Esophagus (tissue), 2 donors: ENCODE data around the gene LSAMP. TPM values are rescaled to one million over a fixed set of nuclear protein-coding genes. Genes with fewer than 3 reads are reported as not detected.

Source experiments
- H3K27ac ChIP-seq, 2 donors: one replicate each; pipeline ENCODE4 v1.5.1; 2013; ENCODE audit warnings: low read depth in 2 of 2, mild to moderate bottlenecking in 2 of 2, inconsistent platforms in 1 of 2, low read length in 1 of 2, moderate library complexity in 1 of 2
- H3K27me3 ChIP-seq, 2 donors: one replicate each; pipeline ENCODE4 v1.6.1; 2013; ENCODE audit warnings: low read length in 2 of 2, control low read depth in 1 of 2, mild to moderate bottlenecking in 1 of 2; ENCODE audit not compliant: insufficient read depth in 2 of 2, control insufficient read depth in 1 of 2
- H3K36me3 ChIP-seq, 2 donors: one replicate each; pipeline ENCODE4 v1.6.1; 2013; ENCODE audit warnings: low read length in 1 of 2; ENCODE audit not compliant: control insufficient read depth in 2 of 2, insufficient read depth in 2 of 2
- H3K4me1 ChIP-seq, 2 donors: one replicate each; pipeline ENCODE4 v1.6.1; 2013; ENCODE audit warnings: low read length in 1 of 2; ENCODE audit not compliant: control insufficient read depth in 2 of 2, insufficient read depth in 2 of 2
- H3K4me3 ChIP-seq, 2 donors: one replicate each; pipeline ENCODE4 v1.5.1; 2013; ENCODE audit warnings: low read length in 2 of 2, mild to moderate bottlenecking in 2 of 2, low read depth in 1 of 2, moderate library complexity in 1 of 2
- H3K9me3 ChIP-seq, 2 donors: one replicate each; pipeline ENCODE4 v1.6.1; 2013; ENCODE audit warnings: mild to moderate bottlenecking in 2 of 2, low read depth in 1 of 2, low read length in 1 of 2, moderate library complexity in 1 of 2; ENCODE audit not compliant: control insufficient read depth in 2 of 2, insufficient read depth in 1 of 2
- WGBS, 2 donors: extraction: QIAGEN DNeasy Blood & Tissue Kit; methylation state at CpG; one replicate each; pipeline ENCODE4 v1.1.7; 2013; 5-methylcytosine and 5-hydroxymethylcytosine counted together
- polyA plus RNA-seq, 2 donors: library from polyadenylated mRNA; stranded (reverse); fragments of 200-250 nt; gene quantifications; one replicate each; pipeline ENCODE4 v1.2.3, GENCODE V29; 2013
- donor health status: healthy with polysubstance abuse.
- donor health status: Bipolar disorder and iron deficiency.

Gene LSAMP
- polyA plus RNA-seq, 2 donors: 0.10 to 0.16 TPM

- H3K9me3 ChIP-seq: no peaks in the 10 kb centered on the region
- H3K27me3 ChIP-seq: no peaks in the 10 kb centered on the region
- no peaks in the 10 kb centered on the region for H3K4me1 ChIP-seq
- 81 to 89% methylated on average over 1 of the region's 1 CpG for WGBS, 2 donors
- no peak overlapping the region for H3K27ac ChIP-seq
- no peak overlapping the region for H3K4me3 ChIP-seq
- no peaks in the 10 kb centered on the region for H3K36me3 ChIP-seq
These were observed 426.6 kb downstream of the LSAMP start for GRCh38 chr3:116018646-116019045.

- 65 to 66% methylated on average over 2 of the region's 2 CpGs for WGBS, 2 donors
- Histone ChIP-seq H3K9me3 (no peaks in the 10 kb centered on the region), H3K4me1 (no peaks in the 10 kb centered on the region), H3K36me3 (no peaks in the 10 kb centered on the region), H3K4me3 (no peak overlapping the region), H3K27ac (no peak overlapping the region), H3K27me3 (no peaks in the 10 kb centered on the region)
These were observed 429.4 kb downstream of the LSAMP start for GRCh38 chr3:116015931-116016330.

DNA sequence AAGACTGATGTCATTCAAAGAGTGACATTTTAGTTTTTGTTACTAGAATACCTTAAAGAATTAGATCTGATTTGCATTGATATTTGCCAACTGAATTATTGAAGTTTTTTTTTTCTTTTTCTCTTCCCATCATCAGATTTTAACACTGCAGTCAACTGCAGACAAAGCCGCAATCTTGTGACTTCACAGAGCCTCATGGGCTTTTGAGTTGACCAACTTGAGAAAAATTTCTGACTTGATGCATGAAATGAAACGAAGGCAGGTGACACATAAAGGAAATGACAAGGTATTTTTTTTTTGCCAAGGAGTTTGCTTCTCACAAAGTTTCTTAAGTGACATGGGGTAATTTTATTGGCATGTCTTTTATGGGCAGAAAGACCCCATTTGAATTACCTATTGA, 438.3 kb downstream of the LSAMP start:
- 73 to 88% methylated on average over 2 of the region's 2 CpGs for WGBS, 2 donors
- Histone ChIP-seq H3K27ac (no peak overlapping the region), H3K36me3 (no peaks in the 10 kb centered on the region), H3K4me3 (no peak overlapping the region), H3K4me1 (no peaks in the 10 kb centered on the region), H3K27me3 (no peaks in the 10 kb centered on the region), H3K9me3 (no peaks in the 10 kb centered on the region)

- H3K4me3 ChIP-seq: no peak overlapping the region
- no peaks in the 10 kb centered on the region for H3K27me3 ChIP-seq
- no peak overlapping the region for H3K27ac ChIP-seq
- no peaks in the 10 kb centered on the region for H3K9me3 ChIP-seq
- H3K36me3 ChIP-seq: no peaks in the 10 kb centered on the region
- WGBS, 2 donors: 35 to 40% methylated on average over 4 of the region's 4 CpGs
- no peaks in the 10 kb centered on the region for H3K4me1 ChIP-seq
These were observed 439.9 kb downstream of the LSAMP start for GRCh38 chr3:116005404-116005803.

DNA sequence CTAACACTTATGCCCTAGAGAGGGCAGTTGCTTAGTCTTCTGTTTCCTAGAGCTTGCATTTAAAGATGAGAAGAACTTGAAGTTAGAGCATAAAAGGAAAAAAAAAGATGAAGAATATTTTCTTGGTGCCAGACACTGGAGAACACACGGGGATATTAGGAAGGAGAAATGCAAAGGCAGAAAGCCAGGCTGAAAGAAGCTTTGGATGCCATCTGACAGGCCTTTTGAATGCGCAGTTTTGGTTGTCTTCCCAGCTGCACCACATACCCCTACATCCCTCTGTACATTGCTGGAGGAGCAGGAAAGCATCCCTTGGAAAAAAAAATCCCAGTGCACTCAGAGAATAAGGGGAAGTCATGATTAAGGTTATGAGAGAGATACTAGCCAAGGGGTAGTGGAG, 443.1 kb downstream of the LSAMP start:
- Histone ChIP-seq H3K27me3 (no peaks in the 10 kb centered on the region), H3K27ac (no peak overlapping the region), H3K4me1 (no peaks in the 10 kb centered on the region), H3K4me3 (no peak overlapping the region), H3K36me3 (no peaks in the 10 kb centered on the region), H3K9me3 (no peaks in the 10 kb centered on the region)
- WGBS, 2 donors: 63 to 65% methylated on average over 2 of the region's 2 CpGs

DNA sequence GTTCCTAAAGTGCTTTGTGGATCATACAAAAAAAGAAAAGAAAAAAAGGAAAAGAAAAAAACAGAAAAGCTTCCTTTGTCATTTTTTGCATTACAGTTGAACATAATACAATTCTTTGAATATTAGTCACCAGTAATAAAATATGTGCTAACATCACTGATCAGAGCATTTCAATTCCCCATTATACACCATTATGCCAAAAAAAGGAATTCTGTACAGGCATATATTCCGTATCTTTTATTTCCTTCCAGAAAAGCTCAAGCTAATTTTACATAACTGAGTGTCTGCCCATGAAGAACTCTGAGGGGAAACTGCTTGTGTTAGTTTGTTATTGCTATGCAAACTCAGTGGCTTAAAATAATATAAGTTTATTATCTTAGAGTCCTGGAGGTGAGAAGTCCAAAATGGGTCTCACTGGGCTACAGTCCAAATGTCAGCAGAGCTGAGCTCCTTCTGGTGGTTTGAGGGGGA, 444.1 kb downstream of the LSAMP start:
- Histone ChIP-seq H3K27ac (no peak overlapping the region), H3K27me3 (no peaks in the 10 kb centered on the region), H3K36me3 (no peaks in the 10 kb centered on the region), H3K4me1 (no peaks in the 10 kb centered on the region), H3K9me3 (no peaks in the 10 kb centered on the region), H3K4me3 (no peak overlapping the region)
- 57 to 61% methylated on average over 1 of the region's 1 CpG for WGBS, 2 donors

DNA sequence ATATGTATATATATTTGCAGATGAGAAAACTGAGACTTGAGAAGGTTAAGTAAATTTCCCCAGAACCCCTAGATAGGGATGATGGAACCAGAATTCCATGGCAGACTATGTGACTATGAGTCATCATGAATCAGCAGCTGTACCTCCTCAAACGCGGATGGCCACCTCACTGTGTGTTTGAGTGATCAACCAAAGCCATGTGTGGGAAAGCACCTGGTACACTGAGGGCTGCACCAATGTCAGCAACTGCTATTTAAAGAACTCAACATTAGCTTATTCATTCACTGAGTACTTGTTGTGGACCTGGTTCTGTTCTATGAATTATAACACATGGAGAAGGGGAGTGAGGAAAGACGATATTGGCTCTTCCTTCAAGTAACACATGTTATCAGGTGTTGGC, 445.0 kb downstream of the LSAMP start:
- no peaks in the 10 kb centered on the region for H3K9me3 ChIP-seq
- H3K27ac ChIP-seq: no peak overlapping the region
- WGBS, 2 donors: 39 to 58% methylated on average over 3 of the region's 3 CpGs
- H3K4me1 ChIP-seq: no peaks in the 10 kb centered on the region
- no peak overlapping the region for H3K4me3 ChIP-seq
- H3K36me3 ChIP-seq: no peaks in the 10 kb centered on the region
- H3K27me3 ChIP-seq: no peaks in the 10 kb centered on the region

DNA sequence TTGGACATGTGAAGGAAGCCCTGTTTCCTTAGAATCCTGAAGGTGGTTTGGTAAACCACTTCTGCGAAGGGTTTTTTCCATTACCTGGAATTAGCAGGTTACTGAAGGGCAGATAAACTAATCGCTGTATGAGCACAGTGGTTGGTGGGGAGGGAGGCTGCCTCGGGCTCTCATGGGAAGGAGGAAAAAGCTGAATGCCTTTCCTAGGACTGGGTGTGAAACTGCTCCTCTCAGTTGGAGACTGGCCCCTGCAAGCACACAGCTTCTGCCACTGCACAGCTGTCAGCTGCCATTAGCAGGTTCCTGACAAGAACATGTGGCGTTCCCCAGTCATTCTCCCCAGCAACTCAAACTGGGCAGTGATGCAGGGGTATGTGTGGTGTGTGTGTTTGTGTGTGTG, 445.7 kb downstream of the LSAMP start:
- 43 to 70% methylated on average over 4 of the region's 4 CpGs for WGBS, 2 donors

DNA sequence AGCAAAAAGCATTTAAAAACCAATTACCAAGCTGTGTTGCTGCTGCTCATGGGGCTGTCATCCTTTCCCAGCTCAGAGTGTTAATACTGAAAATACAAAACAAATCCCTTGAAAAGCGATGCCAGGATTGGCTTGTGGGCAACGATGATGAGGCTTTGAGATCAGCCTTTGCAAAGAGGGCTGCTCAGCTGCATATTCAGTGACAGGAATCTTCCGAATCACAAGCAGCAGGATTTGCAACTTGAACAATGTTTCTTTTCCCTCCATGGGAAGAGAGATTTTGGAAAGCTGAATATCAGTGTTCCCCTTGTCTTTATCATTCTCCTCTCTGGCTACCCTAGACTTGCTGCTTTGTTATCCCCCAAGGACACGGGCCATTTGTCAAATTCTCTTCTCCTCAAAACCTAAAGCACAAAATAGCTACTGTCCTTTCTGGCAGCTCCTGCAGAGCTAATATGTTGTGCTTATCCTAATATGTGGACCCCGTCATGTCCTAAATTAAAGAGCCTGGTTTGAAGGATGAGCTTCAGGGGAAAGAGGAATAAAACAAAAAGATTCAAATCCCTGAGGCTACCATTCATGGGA, 446.2 kb downstream of the LSAMP start:
- Histone ChIP-seq H3K36me3 (no peaks in the 10 kb centered on the region), H3K4me3 (no peak overlapping the region), H3K4me1 (no peaks in the 10 kb centered on the region), H3K27ac (no peak overlapping the region), H3K27me3 (no peaks in the 10 kb centered on the region), H3K9me3 (no peaks in the 10 kb centered on the region)
- 68 to 70% methylated on average over 5 of the region's 5 CpGs for WGBS, 2 donors

More for the DNA sequence above, 445.7 kb downstream of the LSAMP start:
- Histone ChIP-seq H3K36me3 (no peaks in the 10 kb centered on the region), H3K9me3 (no peaks in the 10 kb centered on the region), H3K4me1 (no peaks in the 10 kb centered on the region), H3K4me3 (no peak overlapping the region), H3K27ac (no peak overlapping the region), H3K27me3 (no peaks in the 10 kb centered on the region)

DNA sequence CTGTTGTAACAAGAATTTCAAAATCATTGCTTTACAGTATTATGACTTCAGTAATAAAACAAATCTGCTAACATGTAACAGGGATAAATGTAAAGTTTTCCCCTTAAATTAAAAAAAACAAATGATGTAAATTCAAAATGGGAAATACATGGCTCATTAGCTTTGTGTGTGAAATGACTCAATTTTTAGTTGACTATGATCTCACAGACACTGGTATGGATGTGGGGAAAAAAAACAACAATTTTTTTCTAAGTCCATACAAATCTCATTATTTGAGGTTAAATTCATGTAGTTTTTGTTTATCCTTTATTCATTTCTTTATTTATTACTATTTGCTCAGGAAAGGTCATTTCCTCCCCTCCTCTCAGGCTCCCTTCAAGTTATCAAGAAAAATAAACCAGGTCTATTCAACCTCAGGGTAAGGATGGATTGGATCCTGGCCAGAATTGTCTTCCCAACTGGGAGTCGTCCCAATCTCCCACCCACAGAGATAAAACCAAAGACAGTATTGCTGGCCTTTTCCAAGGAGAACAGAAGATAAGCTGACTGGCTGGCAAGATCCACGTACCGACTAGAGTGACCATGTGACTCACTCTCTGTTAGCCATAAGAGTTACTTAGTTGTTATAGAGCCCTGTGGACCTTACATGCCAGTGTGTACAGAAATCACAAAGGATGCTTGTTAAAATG, 448.7 kb downstream of the LSAMP start:
- Histone ChIP-seq H3K27ac (no peak overlapping the region), H3K9me3 (no peaks in the 10 kb centered on the region)
- WGBS, 2 donors: 60 to 63% methylated on average over 3 of the region's 3 CpGs

More for the DNA sequence above, 448.7 kb downstream of the LSAMP start:
- H3K36me3 ChIP-seq: no peaks in the 10 kb centered on the region
- no peaks in the 10 kb centered on the region for H3K4me1 ChIP-seq
- no peak overlapping the region for H3K4me3 ChIP-seq
- no peaks in the 10 kb centered on the region for H3K27me3 ChIP-seq
